NT2/D1 (cell line): ENCODE measurements around the gene NIPAL1.

ENCODE experiments used
- DNase-seq: peaks from one replicate; pipeline ENCODE4 v3.0.0-alpha.2; 2011; ENCODE audit warnings: low read depth, low spot score
- H3K27me3 ChIP-seq: 2 replicates; pipeline ENCODE4 v1.6.0; 2011; ENCODE audit warnings: mild to moderate bottlenecking; ENCODE audit not compliant: insufficient read length, insufficient read depth
- H3K36me3 ChIP-seq: 2 replicates; pipeline ENCODE4 v1.6.1; 2011; ENCODE audit warnings: mild to moderate bottlenecking, low read length, mixed read lengths; ENCODE audit not compliant: insufficient read depth, insufficient read length
- H3K4me1 ChIP-seq: 2 replicates; pipeline ENCODE4 v1.5.1; 2011; ENCODE audit not compliant: insufficient read depth, insufficient read length
- H3K4me3 ChIP-seq: 2 replicates; pipeline ENCODE4 v1.5.1; 2011; ENCODE audit warnings: low read depth; ENCODE audit not compliant: insufficient read length
- H3K9ac ChIP-seq: 2 replicates; pipeline ENCODE4 v1.6.0; 2011; ENCODE audit warnings: low read depth; ENCODE audit not compliant: insufficient read length
- H3K9me3 ChIP-seq: 2 replicates; pipeline ENCODE4 v1.5.1; 2011; ENCODE audit warnings: mild to moderate bottlenecking, low read length; ENCODE audit not compliant: insufficient read depth
- SUZ12 ChIP-seq: IDR thresholded peaks from 2 replicates; pipeline ENCODE4 v1.6.1; 2011; ENCODE audit not compliant: insufficient read length, insufficient read depth; ENCODE audit errors: extremely low read depth
- YY1 ChIP-seq: IDR thresholded peaks from 2 replicates; pipeline ENCODE4 v1.6.1; 2011; ENCODE audit not compliant: insufficient read length, insufficient read depth
- ZNF274 ChIP-seq: IDR thresholded peaks from 2 replicates; pipeline ENCODE4 v1.6.1; 2011; ENCODE audit warnings: mild to moderate bottlenecking, low read depth, low read length

Gene NIPAL1

GRCh38 chr4:48025005-48025404, 8.4 kb downstream of the NIPAL1 start:
- peaks cover 3% of the 10 kb centered on the region for H3K36me3 ChIP-seq
- TF ChIP-seq ZNF274 (no peak), YY1 (no peak), SUZ12 (no peak)
- no peak for DNase-seq
- H3K27me3 ChIP-seq = no peaks in the 10 kb centered on the region
- no peaks in the 10 kb centered on the region for H3K9me3 ChIP-seq
- no peak overlapping the region for H3K9ac ChIP-seq
- H3K4me1 ChIP-seq = no peaks in the 10 kb centered on the region
- H3K4me3 ChIP-seq = no peak overlapping the region

- TF ChIP-seq SUZ12 (no peak), ZNF274 (no peak), YY1 (no peak)
Observed at GRCh38 chr4:48027653-48028052, 11.1 kb downstream of the NIPAL1 start.

GRCh38 chr4:48028696-48029095, 12.1 kb downstream of the NIPAL1 start:
- Histone ChIP-seq H3K36me3 (peaks cover 3% of the 10 kb centered on the region), H3K4me1 (no peaks in the 10 kb centered on the region), H3K9ac (no peak overlapping the region), H3K4me3 (no peak overlapping the region), H3K9me3 (no peaks in the 10 kb centered on the region), H3K27me3 (no peaks in the 10 kb centered on the region)
- TF ChIP-seq SUZ12 = no peak
- no peak for TF ChIP-seq ZNF274
- TF ChIP-seq YY1 = no peak
- no peak for DNase-seq

More at GRCh38 chr4:48027653-48028052, 11.1 kb downstream of the NIPAL1 start:
- Histone ChIP-seq H3K4me3 (no peak overlapping the region), H3K27me3 (no peaks in the 10 kb centered on the region), H3K4me1 (no peaks in the 10 kb centered on the region), H3K36me3 (peaks cover 3% of the 10 kb centered on the region), H3K9me3 (no peaks in the 10 kb centered on the region), H3K9ac (no peak overlapping the region)
- no peak for DNase-seq

GRCh38 chr4:48030470-48030869, 13.9 kb downstream of the NIPAL1 start:
- no peak overlapping the region for H3K4me3 ChIP-seq
- no peak for DNase-seq
- no peaks in the 10 kb centered on the region for H3K9me3 ChIP-seq
- TF ChIP-seq SUZ12 (no peak), ZNF274 (no peak), YY1 (no peak)
- no peak overlapping the region for H3K9ac ChIP-seq
- no peaks in the 10 kb centered on the region for H3K27me3 ChIP-seq
- peaks cover 3% of the 10 kb centered on the region for H3K36me3 ChIP-seq
- H3K4me1 ChIP-seq = no peaks in the 10 kb centered on the region

GRCh38 chr4:48031802-48032525, 15.4 kb downstream of the NIPAL1 start:
- DNase-seq = no peak
- Histone ChIP-seq H3K36me3 (no peaks in the 10 kb centered on the region), H3K4me1 (no peaks in the 10 kb centered on the region), H3K9ac (no peak overlapping the region), H3K4me3 (no peak overlapping the region), H3K9me3 (no peaks in the 10 kb centered on the region), H3K27me3 (no peaks in the 10 kb centered on the region)
- TF ChIP-seq SUZ12 (no peak), ZNF274 (no peak), YY1 (no peak)

- Histone ChIP-seq H3K4me3 (no peak overlapping the region), H3K36me3 (no peaks in the 10 kb centered on the region), H3K27me3 (no peaks in the 10 kb centered on the region), H3K9me3 (no peaks in the 10 kb centered on the region), H3K9ac (no peak overlapping the region), H3K4me1 (no peaks in the 10 kb centered on the region)
- DNase-seq = no peak
- no peak for TF ChIP-seq SUZ12
- no peak for TF ChIP-seq ZNF274
- TF ChIP-seq YY1 = no peak
Observed at GRCh38 chr4:48032721-48033120, 16.1 kb downstream of the NIPAL1 start.

GRCh38 chr4:48033412-48033811, 16.8 kb downstream of the NIPAL1 start:
- TF ChIP-seq YY1 (no peak), ZNF274 (no peak), SUZ12 (no peak)
- Histone ChIP-seq H3K9ac (no peak overlapping the region), H3K4me1 (no peaks in the 10 kb centered on the region)

More at GRCh38 chr4:48033412-48033811, 16.8 kb downstream of the NIPAL1 start:
- H3K9me3 ChIP-seq = no peaks in the 10 kb centered on the region
- no peak for DNase-seq
- H3K36me3 ChIP-seq = no peaks in the 10 kb centered on the region
- H3K27me3 ChIP-seq = no peaks in the 10 kb centered on the region
- no peak overlapping the region for H3K4me3 ChIP-seq
